Thyroid gland (tissue), 4 donors: ENCODE results near the gene PPP1CB. TPM values are rescaled to one million over a fixed set of nuclear protein-coding genes. Genes with fewer than 3 reads are reported as not detected.

Source experiments
- DNase-seq, 2 donors: peaks; one replicate each; pipeline ENCODE4 v3.0.0-alpha.2; 2019
- H3K27ac ChIP-seq, 3 donors: fragments of 200-600 bp; sonication (generic); 1 replicate in 2 of 3; 2 replicates in 1 of 3; pipeline ENCODE4 v1.5.1; 2016 to 2019; ENCODE audit warnings: mild to moderate bottlenecking in 1 of 3, moderate library complexity in 1 of 3
- H3K27me3 ChIP-seq: fragments of 200-600 bp; sonication (generic); one replicate; pipeline ENCODE4 v1.5.1; 2019
- H3K36me3 ChIP-seq, 2 donors: fragments of 200-600 bp; sonication (generic); one replicate each; pipeline ENCODE4 v1.5.1; 2016 to 2019
- H3K4me1 ChIP-seq, 2 donors: fragments of 200-600 bp; sonication (generic); one replicate each; pipeline ENCODE4 v1.5.1; 2017 to 2019
- H3K4me3 ChIP-seq, 3 donors: fragments of 200-600 bp; sonication (generic); replicated peaks in 1 of 3; 1 replicate in 2 of 3; 2 replicates in 1 of 3; pipeline ENCODE4 v1.5.1; 2016; ENCODE audit warnings: mild to moderate bottlenecking in 1 of 3
- H3K9me3 ChIP-seq: fragments of 200-600 bp; sonication (generic); one replicate; pipeline ENCODE4 v1.5.1; 2017
- POLR2A ChIP-seq, 2 donors: fragments of 450-650 bp; IDR thresholded peaks; one replicate each; pipeline ENCODE4 v1.6.1; 2017; ENCODE audit warnings: antibody characterized with exemption in 2 of 2, mild to moderate bottlenecking in 2 of 2, moderate library complexity in 1 of 2
- whole genome bisulfite sequencing, 2 donors: methylation state at CpG; one replicate each; pipeline ENCODE4 v1.1.5; 2017; 5-methylcytosine and 5-hydroxymethylcytosine counted together
- intact Hi-C: fragments of 100-400 bp; cut with DNase I; formaldehyde crosslinking; loops from one replicate; pipeline ENCODE4 v1.15.1; 2023
- total RNA-seq, 4 donors: library from RNA; depleted of rRNA; stranded (reverse); fragments of >200 nt; gene quantifications; one replicate each; pipeline ENCODE4 v1.2.3, GENCODE V29; 2016
- TF ChIP-seq, protein P1 (sequence below), 6 experiments: fragments of 200-600 bp in 3 of 6; fragments of 450-650 bp in 3 of 6; sonication (generic) in 3 of 6; IDR thresholded peaks; one replicate each; pipeline ENCODE4 v1.5.1; 2016 to 2019; ENCODE audit warnings: antibody characterized with exemption in 6 of 6, mild to moderate bottlenecking in 2 of 6, inconsistent platforms in 1 of 6, moderate library complexity in 1 of 6

PPP1CB gene
- total RNA-seq, 4 donors from 2014 or later, result 142 to 229 (median 199) TPM

GRCh38 chr2:28828382-28828781, 76.8 kb downstream of the PPP1CB start:
- Histone ChIP-seq H3K36me3 (no peaks in the 10 kb centered on the region), H3K27ac (no peak overlapping the region), H3K27me3 (no peaks in the 10 kb centered on the region), H3K9me3 (no peaks in the 10 kb centered on the region), H3K4me1 (no peaks in the 10 kb centered on the region), H3K4me3 (no peak overlapping the region)
- intact Hi-C loops, result no loop called here
- WGBS, 2 donors, result 71 to 96% methylated on average over 2 of the region's 2 CpGs
- no peak for DNase-seq
- TF ChIP-seq, protein P1, sequence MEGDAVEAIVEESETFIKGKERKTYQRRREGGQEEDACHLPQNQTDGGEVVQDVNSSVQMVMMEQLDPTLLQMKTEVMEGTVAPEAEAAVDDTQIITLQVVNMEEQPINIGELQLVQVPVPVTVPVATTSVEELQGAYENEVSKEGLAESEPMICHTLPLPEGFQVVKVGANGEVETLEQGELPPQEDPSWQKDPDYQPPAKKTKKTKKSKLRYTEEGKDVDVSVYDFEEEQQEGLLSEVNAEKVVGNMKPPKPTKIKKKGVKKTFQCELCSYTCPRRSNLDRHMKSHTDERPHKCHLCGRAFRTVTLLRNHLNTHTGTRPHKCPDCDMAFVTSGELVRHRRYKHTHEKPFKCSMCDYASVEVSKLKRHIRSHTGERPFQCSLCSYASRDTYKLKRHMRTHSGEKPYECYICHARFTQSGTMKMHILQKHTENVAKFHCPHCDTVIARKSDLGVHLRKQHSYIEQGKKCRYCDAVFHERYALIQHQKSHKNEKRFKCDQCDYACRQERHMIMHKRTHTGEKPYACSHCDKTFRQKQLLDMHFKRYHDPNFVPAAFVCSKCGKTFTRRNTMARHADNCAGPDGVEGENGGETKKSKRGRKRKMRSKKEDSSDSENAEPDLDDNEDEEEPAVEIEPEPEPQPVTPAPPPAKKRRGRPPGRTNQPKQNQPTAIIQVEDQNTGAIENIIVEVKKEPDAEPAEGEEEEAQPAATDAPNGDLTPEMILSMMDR (IDR thresholded peaks at IDR 0.05), result no peak
- no peak for TF ChIP-seq POLR2A (IDR thresholded peaks at IDR 0.05)

- no peak for TF ChIP-seq POLR2A (IDR thresholded peaks at IDR 0.05)
- TF ChIP-seq, protein P1 (IDR thresholded peaks at IDR 0.05), result no peak
- intact Hi-C loops, result no loop called here
- H3K36me3 ChIP-seq, result no peaks in the 10 kb centered on the region
- 94 to 97% methylated on average over 2 of the region's 2 CpGs for WGBS, 2 donors
- H3K9me3 ChIP-seq, result no peaks in the 10 kb centered on the region
- no peak overlapping the region for H3K4me3 ChIP-seq
- H3K27ac ChIP-seq, result no peak overlapping the region
- H3K27me3 ChIP-seq, result no peaks in the 10 kb centered on the region
- no peaks in the 10 kb centered on the region for H3K4me1 ChIP-seq
- DNase-seq, result no peak
Measured at GRCh38 chr2:28833740-28834470, 82.3 kb downstream of the PPP1CB start.

- H3K27ac ChIP-seq, result no peak overlapping the region
- no peak for DNase-seq
- TF ChIP-seq, protein P1 (IDR thresholded peaks at IDR 0.05), result no peak
- TF ChIP-seq POLR2A (IDR thresholded peaks at IDR 0.05), result no peak
- H3K4me3 ChIP-seq, result no peak overlapping the region
- H3K4me1 ChIP-seq, result no peaks in the 10 kb centered on the region
- H3K27me3 ChIP-seq, result no peaks in the 10 kb centered on the region
- intact Hi-C loops, result no loop called here
- no peaks in the 10 kb centered on the region for H3K36me3 ChIP-seq
- 60 to 62% methylated on average over 2 of the region's 2 CpGs for WGBS, 2 donors
- no peaks in the 10 kb centered on the region for H3K9me3 ChIP-seq
Measured at GRCh38 chr2:28835781-28836180, 84.2 kb downstream of the PPP1CB start.

DNA sequence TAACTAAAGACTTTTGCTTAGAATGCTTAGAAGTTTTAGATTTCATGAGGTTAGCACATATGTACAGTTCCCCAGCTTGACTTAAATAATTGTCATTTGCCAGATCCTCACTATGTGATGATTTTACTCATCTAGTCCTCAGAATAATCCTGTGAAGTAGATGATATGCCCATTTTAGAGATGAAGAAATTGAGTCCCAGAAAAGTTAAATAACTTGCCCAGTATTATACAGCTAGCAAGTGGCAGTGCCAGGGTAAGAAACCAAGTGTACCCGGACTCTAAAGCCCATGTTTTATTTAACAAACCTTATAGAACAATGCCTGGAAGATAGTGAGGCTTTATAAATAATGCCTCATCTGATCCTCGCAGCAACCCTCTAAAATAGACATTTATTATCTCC, 87.3 kb downstream of the PPP1CB start:
- H3K4me3 ChIP-seq, result no peak overlapping the region
- H3K27me3 ChIP-seq, result no peaks in the 10 kb centered on the region
- H3K4me1 ChIP-seq, result no peaks in the 10 kb centered on the region
- no peak overlapping the region for H3K27ac ChIP-seq
- H3K9me3 ChIP-seq, result no peaks in the 10 kb centered on the region
- TF ChIP-seq, protein P1 (IDR thresholded peaks at IDR 0.05), result no peak
- no peak for TF ChIP-seq POLR2A (IDR thresholded peaks at IDR 0.05)
- H3K36me3 ChIP-seq, result no peaks in the 10 kb centered on the region
- 94 to 95% methylated on average over 2 of the region's 2 CpGs for WGBS, 2 donors
- intact Hi-C loops, result no loop called here
- no peak for DNase-seq

DNA sequence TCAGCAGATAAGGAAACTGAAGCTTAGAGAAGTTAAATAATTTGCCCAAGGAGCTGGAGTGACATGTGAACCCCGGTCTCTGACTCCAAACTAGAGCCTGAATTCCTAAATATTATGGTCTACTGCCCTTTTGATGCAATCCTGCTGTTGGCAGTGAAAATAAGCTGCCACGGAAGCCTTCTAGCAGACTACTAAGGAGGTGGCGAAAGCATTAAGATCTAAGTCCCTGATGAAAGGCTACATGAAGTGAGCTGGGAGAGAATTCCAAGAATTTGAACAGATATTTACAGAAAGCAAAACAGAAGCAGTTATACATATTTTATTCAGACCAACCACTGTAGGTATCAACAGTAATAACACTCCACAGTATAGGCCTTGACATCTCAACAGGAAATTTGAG, 90.4 kb downstream of the PPP1CB start:
- H3K9me3 ChIP-seq, result no peaks in the 10 kb centered on the region
- no peak overlapping the region for H3K4me3 ChIP-seq
- H3K4me1 ChIP-seq, result no peaks in the 10 kb centered on the region
- H3K27me3 ChIP-seq, result no peaks in the 10 kb centered on the region
- TF ChIP-seq, protein P1 (IDR thresholded peaks at IDR 0.05), result no peak
- no peak for TF ChIP-seq POLR2A (IDR thresholded peaks at IDR 0.05)
- no peak for DNase-seq
- H3K27ac ChIP-seq, result no peak overlapping the region
- H3K36me3 ChIP-seq, result no peaks in the 10 kb centered on the region
- intact Hi-C loops, result no loop called here
- WGBS, 2 donors, result 56 to 58% methylated on average over 3 of the region's 3 CpGs

Other genes starting within 250 kb of the PPP1CB start
- 1 to 10 TPM in 3 of 4 donors, under 1 TPM in 1; 0.78 to 3.1 (median 1.8) TPM for gene SPDYA, start 59.0 kb downstream of the PPP1CB start, total RNA-seq
- gene TRMT61B, start 118.5 kb downstream of the PPP1CB start, total RNA-seq, result 10 to 100 TPM; 10.9 to 21.4 (median 17.1) TPM
- 10 to 100 TPM; 25.3 to 43.7 (median 30.4) TPM for gene WDR43, start 142.8 kb downstream of the PPP1CB start, total RNA-seq
- gene TOGARAM2, start 229.5 kb downstream of the PPP1CB start, total RNA-seq, result under 1 TPM; under 0.01 to 0.78 (median 0.35) TPM